Chondrocyte (in vitro differentiated cells): ENCODE data around the gene ADCYAP1. TPM values are rescaled to one million over a fixed set of nuclear protein-coding genes. Genes with fewer than 3 reads are reported as not detected.

ENCODE experiments used
- total RNA-seq: library from RNA; stranded (reverse); gene quantifications from 3 replicates; pipeline ENCODE4 v1.2.1, GENCODE V29; 2021

Gene ADCYAP1
- total RNA-seq, 1 donor from 2014 or later: not detected

Other genes with a start within 250 kb of the ADCYAP1 start
- gene TYMS, start 247.2 kb upstream of the ADCYAP1 start, total RNA-seq: 24.7 to 49.5 TPM (median 25.1 TPM) in 3 replicates
- gene ENOSF1, start 192.2 kb upstream of the ADCYAP1 start, total RNA-seq: 15.8 to 25.6 TPM (median 16.7 TPM) in 3 replicates
- gene YES1, start 92.6 kb upstream of the ADCYAP1 start, total RNA-seq: 31.1 to 38.0 TPM (median 36.9 TPM) in 3 replicates